Ascending aorta (tissue), 2 donors: ENCODE results near the gene DKK1. TPM values are rescaled to one million over a fixed set of nuclear protein-coding genes. Genes with fewer than 3 reads are reported as not detected.
"Not testable (repeated sequence)": the region's sequence is repeated elsewhere in the genome, so short reads cannot be mapped to it uniquely, and the experiment has no call there.

Experiments
- DNase-seq, 2 donors: peaks; one replicate each; pipeline ENCODE4 v3.0.0-alpha.2; 2019; ENCODE audit warnings: low spot score in 2 of 2
- H3K27ac ChIP-seq, 2 donors: fragments of 200-600 bp; sonication (generic); one replicate each; pipeline ENCODE4 v1.5.1; 2016 to 2017; ENCODE audit warnings: mild to moderate bottlenecking in 1 of 2
- H3K27me3 ChIP-seq: fragments of 200-600 bp; sonication (generic); one replicate; pipeline ENCODE4 v1.5.1; 2017
- H3K36me3 ChIP-seq, 2 donors: fragments of 200-600 bp; sonication (generic); one replicate each; pipeline ENCODE4 v1.5.1; 2016
- H3K4me1 ChIP-seq, 2 donors: fragments of 200-600 bp; sonication (generic); one replicate each; pipeline ENCODE4 v1.5.1; 2016 to 2017; ENCODE audit warnings: mild to moderate bottlenecking in 1 of 2
- H3K4me3 ChIP-seq, 2 donors: fragments of 200-600 bp; sonication (generic); one replicate each; pipeline ENCODE4 v1.5.1; 2016 to 2017; ENCODE audit warnings: mild to moderate bottlenecking in 1 of 2
- H3K9me3 ChIP-seq, 2 donors: fragments of 200-600 bp; sonication (generic); one replicate each; pipeline ENCODE4 v1.5.1; 2016
- intact Hi-C: fragments of 100-400 bp; cut with DNase I; formaldehyde crosslinking; loops from one replicate; pipeline ENCODE4 v1.15.1; 2023
- total RNA-seq: library from RNA; depleted of rRNA; stranded (reverse); fragments of >200 nt; gene quantifications from one replicate; pipeline ENCODE4 v1.1.0, GENCODE V29; 2016
- TF ChIP-seq, protein P1 (sequence below), 3 experiments: fragments of 200-600 bp in 2 of 3; fragments of 450-650 bp in 1 of 3; sonication (generic) in 2 of 3; IDR thresholded peaks; one replicate each; pipeline ENCODE4 v1.5.1; 2016 to 2019; ENCODE audit warnings: antibody characterized with exemption in 3 of 3, mild to moderate bottlenecking in 1 of 3, moderate library complexity in 1 of 3

DKK1 gene
- total RNA-seq, 1 donor from 2014 or later: 1.6 TPM

DNA sequence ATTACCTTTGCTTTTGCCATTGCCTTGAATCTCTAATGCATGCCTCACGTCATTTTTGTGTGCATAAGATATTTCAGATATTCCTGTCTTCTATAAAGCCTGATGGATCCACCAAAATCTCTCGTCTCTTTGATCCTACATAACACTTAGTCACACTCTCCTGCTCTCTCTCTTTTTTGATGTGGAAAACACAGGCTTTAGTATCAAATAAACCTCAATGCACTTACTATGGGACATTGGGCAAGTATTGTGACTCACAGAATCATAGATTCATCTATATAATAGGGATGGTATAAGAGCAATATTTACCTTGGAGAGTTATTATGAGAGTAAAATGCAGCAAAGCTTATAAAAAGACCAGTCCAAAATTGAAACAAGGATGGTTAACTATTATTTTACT is 39.1 kb downstream of the DKK1 start:
- H3K4me3 ChIP-seq: no peak overlapping the region
- H3K27me3 ChIP-seq: no peaks in the 10 kb centered on the region
- H3K36me3 ChIP-seq: no peaks in the 10 kb centered on the region
- no peak overlapping the region for H3K27ac ChIP-seq
- intact Hi-C loops: no loop called here
- DNase-seq: no peak
- H3K4me1 ChIP-seq: no peaks in the 10 kb centered on the region
- TF ChIP-seq, protein P1, sequence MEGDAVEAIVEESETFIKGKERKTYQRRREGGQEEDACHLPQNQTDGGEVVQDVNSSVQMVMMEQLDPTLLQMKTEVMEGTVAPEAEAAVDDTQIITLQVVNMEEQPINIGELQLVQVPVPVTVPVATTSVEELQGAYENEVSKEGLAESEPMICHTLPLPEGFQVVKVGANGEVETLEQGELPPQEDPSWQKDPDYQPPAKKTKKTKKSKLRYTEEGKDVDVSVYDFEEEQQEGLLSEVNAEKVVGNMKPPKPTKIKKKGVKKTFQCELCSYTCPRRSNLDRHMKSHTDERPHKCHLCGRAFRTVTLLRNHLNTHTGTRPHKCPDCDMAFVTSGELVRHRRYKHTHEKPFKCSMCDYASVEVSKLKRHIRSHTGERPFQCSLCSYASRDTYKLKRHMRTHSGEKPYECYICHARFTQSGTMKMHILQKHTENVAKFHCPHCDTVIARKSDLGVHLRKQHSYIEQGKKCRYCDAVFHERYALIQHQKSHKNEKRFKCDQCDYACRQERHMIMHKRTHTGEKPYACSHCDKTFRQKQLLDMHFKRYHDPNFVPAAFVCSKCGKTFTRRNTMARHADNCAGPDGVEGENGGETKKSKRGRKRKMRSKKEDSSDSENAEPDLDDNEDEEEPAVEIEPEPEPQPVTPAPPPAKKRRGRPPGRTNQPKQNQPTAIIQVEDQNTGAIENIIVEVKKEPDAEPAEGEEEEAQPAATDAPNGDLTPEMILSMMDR (IDR thresholded peaks at IDR 0.05): no peak
- H3K9me3 ChIP-seq: no peaks in the 10 kb centered on the region

DNA sequence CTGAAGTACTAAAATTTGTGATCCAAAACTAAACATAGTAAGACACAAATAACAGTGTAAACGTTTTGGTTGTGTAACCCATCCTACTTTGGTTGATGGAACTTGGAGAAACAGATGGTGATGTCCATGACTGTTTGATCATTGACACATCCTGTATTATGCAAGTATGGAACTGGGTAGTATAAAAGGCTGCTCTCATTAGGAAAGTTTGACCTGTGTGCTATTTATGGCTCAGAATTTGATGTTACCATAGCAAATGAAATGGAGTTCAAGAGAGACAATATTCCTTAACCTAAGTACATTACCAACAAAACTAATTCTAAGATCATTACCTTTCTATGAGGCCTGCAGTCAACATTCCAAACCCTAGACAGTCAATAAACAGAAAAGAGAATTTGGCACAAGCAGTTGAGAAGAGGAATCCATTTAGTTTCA is 39.9 kb downstream of the DKK1 start:
- intact Hi-C loops: no loop called here
- TF ChIP-seq, protein P1 (IDR thresholded peaks at IDR 0.05): no peak
- no peaks in the 10 kb centered on the region for H3K36me3 ChIP-seq
- no peak for DNase-seq
- H3K27ac ChIP-seq: no peak overlapping the region
- H3K4me1 ChIP-seq: no peaks in the 10 kb centered on the region
- no peaks in the 10 kb centered on the region for H3K9me3 ChIP-seq
- H3K4me3 ChIP-seq: no peak overlapping the region
- H3K27me3 ChIP-seq: no peaks in the 10 kb centered on the region

DNA sequence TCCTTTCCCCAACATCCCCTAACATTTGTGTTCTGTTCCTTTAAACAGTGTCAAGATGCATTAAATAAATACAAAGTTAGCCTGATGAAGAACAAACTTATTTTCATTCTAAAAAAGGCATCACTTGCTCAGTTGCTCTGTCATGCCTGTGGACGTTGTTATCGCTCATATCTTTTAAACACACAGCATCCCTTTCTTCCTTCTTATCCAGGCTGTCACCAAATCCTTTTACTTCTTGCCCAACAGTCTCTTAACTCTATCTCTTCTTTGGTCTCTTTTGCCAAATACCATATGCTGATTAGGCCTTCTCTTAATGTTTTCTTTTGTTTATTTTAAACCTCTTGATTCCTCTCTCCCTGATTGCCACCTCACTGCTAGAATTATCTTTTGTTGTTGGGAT is 43.9 kb downstream of the DKK1 start:
- Histone ChIP-seq H3K4me3 (no peak overlapping the region), H3K27ac (no peak overlapping the region), H3K9me3 (no peaks in the 10 kb centered on the region), H3K27me3 (no peaks in the 10 kb centered on the region), H3K36me3 (no peaks in the 10 kb centered on the region), H3K4me1 (no peaks in the 10 kb centered on the region)
- intact Hi-C loops: no loop called here
- TF ChIP-seq, protein P1 (IDR thresholded peaks at IDR 0.05): no peak
- no peak for DNase-seq

DNA sequence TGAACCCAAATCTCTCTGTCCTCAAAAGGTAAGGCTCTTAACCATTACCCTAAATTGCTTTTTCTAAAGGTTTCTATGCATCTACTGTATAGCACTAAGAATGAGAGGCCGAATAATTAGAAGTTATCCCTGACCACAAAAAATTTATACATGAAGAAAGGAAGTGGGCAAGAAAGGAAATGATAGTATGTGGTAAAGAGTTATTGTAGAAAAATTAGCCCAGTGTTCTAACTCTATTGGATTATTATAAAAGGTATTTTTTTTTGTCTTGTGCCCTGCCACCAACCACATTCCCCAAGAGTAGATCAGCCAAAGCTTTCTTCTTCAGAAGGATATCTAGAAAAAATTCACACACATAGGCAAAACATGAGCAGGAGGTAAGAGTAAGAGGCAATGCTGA is 45.4 kb downstream of the DKK1 start:
- Histone ChIP-seq H3K4me1 (no peaks in the 10 kb centered on the region), H3K27ac (no peak overlapping the region), H3K9me3 (no peaks in the 10 kb centered on the region), H3K4me3 (no peak overlapping the region), H3K36me3 (no peaks in the 10 kb centered on the region), H3K27me3 (no peaks in the 10 kb centered on the region)
- no peak for DNase-seq
- TF ChIP-seq, protein P1 (IDR thresholded peaks at IDR 0.05): no peak
- intact Hi-C loops: no loop called here

DNA sequence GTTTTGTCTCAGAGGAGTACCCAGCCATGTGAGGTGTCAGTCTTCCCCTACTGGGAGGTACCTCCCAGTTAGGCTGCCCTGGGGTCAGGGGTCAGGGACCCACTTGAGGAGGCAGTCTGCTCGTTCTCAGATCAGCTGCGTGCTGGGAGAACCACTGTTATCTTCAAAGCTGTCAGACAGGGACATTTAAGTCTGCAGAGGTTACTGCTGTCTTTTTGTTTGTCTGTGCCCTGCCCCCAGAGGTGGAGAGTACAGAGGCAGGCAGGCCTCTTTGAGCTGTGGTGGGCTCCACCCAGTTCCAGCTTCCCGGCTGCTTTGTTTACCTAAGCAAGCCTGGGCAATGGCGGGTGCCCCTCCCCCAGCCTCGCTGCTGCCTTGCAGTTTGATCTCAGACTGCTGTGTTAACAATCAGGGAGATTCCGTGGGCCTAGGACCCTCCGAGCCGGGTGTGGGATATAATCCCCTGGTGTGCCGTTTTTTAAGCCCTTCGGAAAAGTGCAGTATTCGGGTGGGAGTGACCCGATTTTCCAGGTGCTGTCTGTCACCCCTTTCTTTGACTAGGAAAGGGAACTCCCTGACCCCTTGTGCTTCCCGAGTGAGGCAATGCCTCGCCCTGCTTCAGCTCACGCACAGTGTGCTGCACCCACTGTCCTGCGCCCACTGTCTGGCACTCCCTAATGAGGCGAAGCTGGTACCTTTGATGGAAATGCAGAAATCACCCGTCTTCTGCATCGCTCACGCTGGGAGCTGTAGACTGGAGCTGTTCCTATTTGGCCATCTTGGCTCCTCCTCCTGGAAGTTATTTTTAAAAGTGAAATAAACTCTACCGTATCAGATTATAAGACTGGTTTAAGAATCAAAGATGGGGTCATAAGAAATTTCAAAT is 51.7 kb downstream of the DKK1 start:
- H3K27me3 ChIP-seq, DNase-seq, H3K4me3 ChIP-seq, H3K36me3 ChIP-seq, H3K4me1 ChIP-seq, intact Hi-C loops, H3K9me3 ChIP-seq, H3K27ac ChIP-seq: not testable (repeated sequence)
